HG03108 (cell line): ENCODE results near the gene TLN1.

Source experiments
- ATAC-seq: cut with Tn5 transposase; IDR thresholded peaks from one replicate; pipeline ENCODE4 v1.9.1; 2021; ENCODE audit warnings: moderate library complexity; ENCODE audit not compliant: unreplicated experiment

Gene TLN1

GRCh38 chr9:35731415-35732184 lies 395 bp downstream of the TLN1 start:
- no peak for ATAC-seq

- ATAC-seq = no peak
Measured at GRCh38 chr9:35730486-35730854, 1.5 kb downstream of the TLN1 start.

- no peak for ATAC-seq
Measured at GRCh38 chr9:35729700-35730485, 2.1 kb downstream of the TLN1 start.

- no peak for ATAC-seq
Measured at GRCh38 chr9:35729101-35729500, 2.9 kb downstream of the TLN1 start.

- no peak for ATAC-seq
Measured at GRCh38 chr9:35728041-35728971, 3.7 kb downstream of the TLN1 start.

GRCh38 chr9:35727676-35728040 lies 4.3 kb downstream of the TLN1 start:
- ATAC-seq = no peak

- ATAC-seq = no peak
Measured at GRCh38 chr9:35726931-35727330, 5.1 kb downstream of the TLN1 start.

GRCh38 chr9:35725362-35725761 lies 6.6 kb downstream of the TLN1 start:
- ATAC-seq = no peak

- ATAC-seq = no peak
Measured at GRCh38 chr9:35723908-35724307, 8.1 kb downstream of the TLN1 start.

- ATAC-seq = no peak
Measured at GRCh38 chr9:35723426-35723825, 8.6 kb downstream of the TLN1 start.

- no peak for ATAC-seq
Measured at GRCh38 chr9:35719546-35719945, 12.4 kb downstream of the TLN1 start.

GRCh38 chr9:35718721-35719511 lies 13.1 kb downstream of the TLN1 start:
- no peak for ATAC-seq

- no peak for ATAC-seq
Measured at GRCh38 chr9:35717132-35717870, 14.7 kb downstream of the TLN1 start.

- no peak for ATAC-seq
Measured at GRCh38 chr9:35716230-35716629, 15.8 kb downstream of the TLN1 start.

- no peak for ATAC-seq
Measured at GRCh38 chr9:35714579-35715252, 17.3 kb downstream of the TLN1 start.

GRCh38 chr9:35714123-35714522 lies 17.9 kb downstream of the TLN1 start:
- no peak for ATAC-seq

- ATAC-seq = no peak
Measured at GRCh38 chr9:35713578-35713977, 18.4 kb downstream of the TLN1 start.

- ATAC-seq = no peak
Measured at GRCh38 chr9:35712762-35713400, 19.1 kb downstream of the TLN1 start.
